ENCODE measurements around the gene SPATA13. TPM values are rescaled to one million over a fixed set of nuclear protein-coding genes. Genes with fewer than 3 reads are reported as not detected.

Gene SPATA13
- total RNA-seq, 1 donor from 2014 or later, result 11.8 TPM

DNA sequence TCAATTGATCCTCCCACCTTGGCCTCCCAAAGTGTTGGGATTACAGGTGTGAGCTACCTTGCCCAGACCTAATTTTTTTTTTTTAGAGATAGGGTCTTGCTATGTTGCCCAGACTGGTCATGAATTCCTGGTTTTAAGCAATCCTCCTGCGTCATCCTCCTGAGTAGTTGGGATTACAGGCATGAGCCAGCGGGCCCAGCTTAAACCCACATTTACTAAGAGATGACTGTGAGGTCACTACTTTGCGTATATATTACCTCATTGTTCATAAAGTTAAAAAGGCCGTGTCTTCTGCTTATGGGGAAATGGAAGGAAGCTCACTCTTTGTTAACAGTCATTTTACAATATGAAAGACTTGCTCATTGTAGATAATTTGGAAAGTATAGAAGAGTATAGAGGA, 109.3 kb downstream of the SPATA13 start:
- DNase-seq, result no peak
- CTCF ChIA-PET, result interaction anchor here (1.1 to 1.7 kb wide), 2 partner anchors 11 to 41 kb away, joined by 3 to 9 read pairs; no protein-coding TSS in a partner anchor
- peaks cover 5% of the 10 kb centered on the region for H3K36me3 Mint-ChIP-seq (ENCODE audit: low read depth)

DNA sequence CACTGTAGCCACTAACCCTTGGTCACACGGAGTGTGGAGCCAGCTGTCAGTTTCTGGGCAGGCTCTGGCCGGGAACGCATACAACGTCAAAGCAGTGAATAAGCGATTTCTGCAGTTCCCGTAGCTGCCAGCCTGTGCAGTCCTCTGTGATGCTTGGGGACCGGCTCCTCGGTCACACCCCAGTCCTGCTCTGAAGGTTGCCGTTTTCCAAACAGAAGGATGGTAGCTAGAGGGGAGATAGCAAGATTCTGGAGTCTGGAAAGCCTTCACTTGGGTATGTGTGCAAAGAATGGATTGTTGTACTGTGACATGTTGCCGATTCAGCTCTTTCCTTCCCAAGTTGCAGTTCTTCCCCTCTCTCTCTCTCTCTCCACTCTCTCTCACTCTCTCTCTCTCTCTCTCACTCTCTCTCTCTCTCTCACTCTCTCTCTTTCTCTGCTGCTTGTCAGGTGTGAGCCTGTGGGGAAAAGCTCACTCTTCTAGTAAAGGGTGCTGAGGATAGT, 110.2 kb downstream of the SPATA13 start:
- Mint-ChIP-seq H3K36me3 (ENCODE audit: low read depth) (peaks cover 5% of the 10 kb centered on the region), H3K27me3 (no peaks in the 10 kb centered on the region), H3K9me3 (no peaks in the 10 kb centered on the region), H3K4me3 (peak overlapping the region; percentile 87), H3K27ac (peak overlapping the region; percentile 95), H3K4me1 (peaks cover 76% of the 10 kb centered on the region)
- ChIA-PET CTCF (interaction anchor here (1.1 to 1.7 kb wide), 2 partner anchors 10 to 42 kb away, joined by 3 to 9 read pairs; no protein-coding TSS in a partner anchor), POLR2A (interaction anchor here (0.9 to 1.4 kb wide), 4 partner anchors 17 to 895 kb away, joined by 3 to 4 read pairs (median 3); no protein-coding TSS in a partner anchor)
- no peak for DNase-seq
- intact Hi-C loops (cut with micrococcal nuclease), result loop anchor here (1.0 to 10.0 kb wide), 9 partner anchors 42 to 693 kb away; partner anchors contain the start of genes MIPEP, PARP4 and SPATA13
- TF ChIP-seq, protein P1, sequence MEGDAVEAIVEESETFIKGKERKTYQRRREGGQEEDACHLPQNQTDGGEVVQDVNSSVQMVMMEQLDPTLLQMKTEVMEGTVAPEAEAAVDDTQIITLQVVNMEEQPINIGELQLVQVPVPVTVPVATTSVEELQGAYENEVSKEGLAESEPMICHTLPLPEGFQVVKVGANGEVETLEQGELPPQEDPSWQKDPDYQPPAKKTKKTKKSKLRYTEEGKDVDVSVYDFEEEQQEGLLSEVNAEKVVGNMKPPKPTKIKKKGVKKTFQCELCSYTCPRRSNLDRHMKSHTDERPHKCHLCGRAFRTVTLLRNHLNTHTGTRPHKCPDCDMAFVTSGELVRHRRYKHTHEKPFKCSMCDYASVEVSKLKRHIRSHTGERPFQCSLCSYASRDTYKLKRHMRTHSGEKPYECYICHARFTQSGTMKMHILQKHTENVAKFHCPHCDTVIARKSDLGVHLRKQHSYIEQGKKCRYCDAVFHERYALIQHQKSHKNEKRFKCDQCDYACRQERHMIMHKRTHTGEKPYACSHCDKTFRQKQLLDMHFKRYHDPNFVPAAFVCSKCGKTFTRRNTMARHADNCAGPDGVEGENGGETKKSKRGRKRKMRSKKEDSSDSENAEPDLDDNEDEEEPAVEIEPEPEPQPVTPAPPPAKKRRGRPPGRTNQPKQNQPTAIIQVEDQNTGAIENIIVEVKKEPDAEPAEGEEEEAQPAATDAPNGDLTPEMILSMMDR (IDR thresholded peaks at IDR 0.05), result no peak
- peak; percentile 55 for ATAC-seq (ENCODE audit: low read depth)

More for the DNA sequence above, 109.3 kb downstream of the SPATA13 start:
- no peaks in the 10 kb centered on the region for H3K9me3 Mint-ChIP-seq
- POLR2A ChIA-PET, result interaction anchor here (0.7 to 1.4 kb wide), 2 partner anchors 41 to 877 kb away, joined by 3 to 4 read pairs; no protein-coding TSS in a partner anchor
- intact Hi-C loops (cut with micrococcal nuclease), result loop anchor here (2.0 to 10.0 kb wide), 8 partner anchors 41 to 693 kb away; partner anchors contain the start of genes MIPEP, PARP4 and SPATA13
- TF ChIP-seq, protein P1 (IDR thresholded peaks at IDR 0.05), result no peak
- peaks cover 76% of the 10 kb centered on the region for H3K4me1 Mint-ChIP-seq
- peak overlapping the region; percentile 87 for H3K4me3 Mint-ChIP-seq
- H3K27ac Mint-ChIP-seq, result peak overlapping the region; percentile 95
- ATAC-seq (ENCODE audit: low read depth), result no peak
- H3K27me3 Mint-ChIP-seq, result no peaks in the 10 kb centered on the region

DNA sequence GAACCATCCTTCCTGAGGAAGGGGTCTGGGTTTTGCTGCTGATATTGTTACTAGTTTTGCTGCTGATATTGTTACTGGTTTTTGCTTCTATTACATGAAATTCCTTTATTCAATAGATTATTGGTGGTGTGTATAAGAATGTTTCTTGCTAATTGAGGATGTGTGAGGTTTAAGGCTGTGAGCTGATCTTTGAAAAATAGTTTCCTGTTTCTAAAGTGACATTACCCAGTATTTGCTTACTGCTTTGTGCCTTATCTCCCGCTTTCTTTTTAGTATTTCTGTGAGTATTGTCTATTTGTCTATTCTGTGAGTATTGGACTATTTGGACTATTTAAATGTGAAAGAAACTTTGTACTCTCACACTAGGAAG, 110.7 kb downstream of the SPATA13 start:
- intact Hi-C loops (cut with micrococcal nuclease), result loop anchor here (1.0 to 10.0 kb wide), 9 partner anchors 42 to 694 kb away; partner anchors contain the start of genes MIPEP, PARP4 and SPATA13
- TF ChIP-seq, protein P1 (IDR thresholded peaks at IDR 0.05), result no peak
- H3K27me3 Mint-ChIP-seq, result no peaks in the 10 kb centered on the region
- H3K36me3 Mint-ChIP-seq (ENCODE audit: low read depth), result peaks cover 5% of the 10 kb centered on the region
- no peaks in the 10 kb centered on the region for H3K9me3 Mint-ChIP-seq
- H3K4me1 Mint-ChIP-seq, result peaks cover 79% of the 10 kb centered on the region
- peak overlapping the region; percentile 95 for H3K27ac Mint-ChIP-seq
- ChIA-PET CTCF (interaction anchor here (1.7 kb wide), 1 partner anchor 43 kb away, joined by 9 read pairs; no protein-coding TSS in a partner anchor), POLR2A (interaction anchor here (1.0 to 1.4 kb wide), 3 partner anchors 18 to 896 kb away, joined by 3 to 4 read pairs (median 3); no protein-coding TSS in a partner anchor)
- H3K4me3 Mint-ChIP-seq, result peak overlapping the region; percentile 87
- DNase-seq, result no peak
- no peak for ATAC-seq (ENCODE audit: low read depth)

DNA sequence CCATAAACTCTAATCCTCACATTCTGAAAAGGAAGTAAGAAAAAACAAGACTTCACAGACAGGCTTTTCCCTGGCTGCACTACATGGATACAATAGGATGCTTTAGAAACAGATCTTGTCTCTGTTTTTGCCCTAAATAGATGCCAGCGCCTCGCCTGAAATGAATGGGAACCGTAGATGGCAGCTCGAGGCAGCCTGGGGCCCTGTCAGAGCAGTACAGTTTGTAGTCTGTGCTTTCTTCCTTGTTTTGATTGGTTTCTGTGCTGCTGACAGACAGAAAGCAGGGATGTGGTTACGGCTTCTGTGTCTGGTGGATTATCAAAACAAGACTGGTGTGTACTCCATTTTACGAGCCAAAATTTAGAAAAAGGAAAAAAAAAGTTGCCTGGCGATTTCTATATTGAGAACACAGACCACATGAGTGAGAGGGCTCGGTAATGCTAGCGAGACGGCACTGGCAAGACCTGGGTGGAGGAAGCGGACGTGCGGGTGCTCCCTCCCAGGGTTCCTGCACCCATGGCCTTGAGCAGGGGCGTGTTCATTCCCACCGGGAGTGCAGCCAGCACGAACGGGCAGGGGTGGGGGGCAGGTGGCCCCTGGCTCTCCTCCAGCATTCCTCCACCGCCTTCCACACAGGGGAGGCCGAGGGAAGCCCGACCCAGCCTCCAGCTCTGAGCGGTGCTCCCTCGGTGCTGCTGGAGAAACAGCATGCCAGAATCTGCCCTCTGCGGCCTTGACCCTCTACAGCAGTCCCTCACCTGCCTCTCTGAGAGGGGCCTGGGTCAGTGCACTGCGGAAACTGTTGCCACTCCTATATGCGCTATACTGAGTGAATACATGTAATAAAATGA, 111.3 kb downstream of the SPATA13 start:
- intact Hi-C loops (cut with micrococcal nuclease), result loop anchor here (1.0 to 10.0 kb wide), 9 partner anchors 43 to 695 kb away; partner anchors contain the start of genes MIPEP, PARP4 and SPATA13
- Mint-ChIP-seq H3K4me1 (peaks cover 83% of the 10 kb centered on the region), H3K9me3 (no peaks in the 10 kb centered on the region), H3K36me3 (ENCODE audit: low read depth) (peaks cover 5% of the 10 kb centered on the region), H3K27ac (peak overlapping the region; percentile 95), H3K27me3 (no peaks in the 10 kb centered on the region), H3K4me3 (peak overlapping the region; percentile 87)
- DNase-seq (no peak), ATAC-seq (ENCODE audit: low read depth) (peak; percentile 60)
- ChIA-PET POLR2A (interaction anchor here (0.9 to 1.2 kb wide), 2 partner anchors 896 to 1914 kb away, joined by 3 read pairs; no protein-coding TSS in a partner anchor), CTCF (no interaction called here)
- TF ChIP-seq, protein P1 (IDR thresholded peaks at IDR 0.05), result no peak

Data from activated B cell treated with CpG ODN at 0.5 μM for 24 hours (primary cell).